ENCODE measurements around the gene KLRC4.
"Not testable (repeated sequence)": the region's sequence is repeated elsewhere in the genome, so short reads cannot be mapped to it uniquely, and the experiment has no call there.

Gene KLRC4

DNA sequence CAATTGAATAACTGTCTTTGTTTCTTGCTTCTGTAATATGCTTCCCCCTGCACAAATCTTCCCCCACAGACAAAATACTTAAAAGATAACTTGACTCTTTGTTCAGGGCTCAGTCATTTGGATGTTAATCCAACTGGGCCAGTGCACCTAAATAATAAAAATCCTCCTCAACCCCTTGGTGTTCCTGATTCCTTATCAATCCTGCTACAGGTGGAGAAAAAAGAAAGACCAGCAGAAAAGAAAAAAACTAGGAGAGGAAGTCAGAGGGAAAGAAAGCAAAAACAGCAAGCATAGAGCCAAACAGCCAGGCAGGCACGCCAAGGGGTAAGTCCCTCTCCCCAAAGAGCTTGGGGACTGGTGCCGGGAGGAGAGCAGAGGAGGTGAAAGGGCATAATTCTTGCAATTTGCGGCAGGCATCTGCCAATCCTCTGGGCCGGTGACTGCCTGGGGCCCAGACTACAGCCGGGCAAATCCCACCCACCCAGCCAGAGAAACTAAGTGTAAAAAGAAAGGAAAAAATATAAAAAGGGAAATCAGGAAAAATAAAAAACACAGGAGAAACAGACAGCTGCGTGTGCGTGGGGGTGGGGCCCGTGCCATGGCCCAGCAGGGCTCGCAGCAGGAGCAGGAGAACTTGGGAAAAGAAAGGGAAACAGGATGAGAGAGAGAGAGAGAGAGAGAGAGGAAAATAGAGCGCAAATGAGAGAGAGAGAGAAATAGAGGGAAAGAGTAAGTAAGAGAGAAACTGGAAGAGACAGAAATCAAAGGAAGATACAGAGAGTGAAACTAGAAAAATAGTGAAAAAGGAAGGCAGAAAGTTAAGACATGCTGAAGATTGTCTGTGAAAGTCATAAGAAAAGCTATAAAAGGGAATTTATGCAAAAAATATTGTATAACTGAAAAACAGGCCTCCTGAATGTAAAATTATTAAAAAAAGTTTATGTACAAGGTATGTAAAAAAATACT, 41.1 kb downstream of the KLRC4 start:
- DNase-seq (ENCODE audit: low read depth in 1 of 2, low spot score in 1 of 2), result no peak

- not testable (repeated sequence) for DNase-seq (ENCODE audit: low read depth in 1 of 2, low spot score in 1 of 2)
Measured at GRCh38 chr12:10367714-10368113, 41.8 kb downstream of the KLRC4 start.

GRCh38 chr12:10366875-10367274, 42.7 kb downstream of the KLRC4 start:
- no peak for DNase-seq (ENCODE audit: low read depth in 1 of 2, low spot score in 1 of 2)

DNA sequence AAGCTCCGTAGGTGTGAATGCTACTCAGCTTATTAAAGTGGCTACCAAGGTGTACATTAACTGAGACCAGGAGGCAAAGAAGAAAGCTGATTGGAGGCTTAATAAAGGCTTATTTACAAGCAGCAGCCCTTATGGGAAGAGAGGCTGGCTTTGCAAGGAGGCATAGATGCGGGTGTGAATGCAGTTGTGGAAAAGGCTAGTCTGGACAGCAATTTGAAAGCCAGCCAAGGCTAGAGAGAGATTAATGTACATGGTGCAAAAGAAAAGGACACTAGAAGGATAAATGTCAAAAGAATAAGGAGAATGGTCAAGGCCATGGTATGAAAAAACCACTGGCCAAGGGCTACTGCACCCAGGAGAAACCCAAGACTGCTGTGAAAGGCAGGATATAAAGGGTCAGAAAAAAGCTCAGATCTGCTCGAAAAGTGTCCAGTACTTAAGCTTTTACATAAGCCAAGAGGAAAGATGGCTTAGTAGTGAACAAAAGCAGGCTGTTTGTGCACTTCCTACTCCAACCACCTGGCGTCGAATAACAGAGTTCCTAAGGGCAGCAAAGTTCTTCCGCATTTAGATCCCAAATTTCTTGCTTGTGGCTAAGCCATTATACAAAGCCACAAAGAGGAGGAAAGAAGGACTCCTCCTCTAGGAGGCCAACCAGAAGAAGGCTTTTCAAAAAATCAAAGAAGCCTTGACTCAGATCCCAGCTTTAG, 43.7 kb downstream of the KLRC4 start:
- DNase-seq (ENCODE audit: low read depth in 1 of 2, low spot score in 1 of 2), result no peak

DNA sequence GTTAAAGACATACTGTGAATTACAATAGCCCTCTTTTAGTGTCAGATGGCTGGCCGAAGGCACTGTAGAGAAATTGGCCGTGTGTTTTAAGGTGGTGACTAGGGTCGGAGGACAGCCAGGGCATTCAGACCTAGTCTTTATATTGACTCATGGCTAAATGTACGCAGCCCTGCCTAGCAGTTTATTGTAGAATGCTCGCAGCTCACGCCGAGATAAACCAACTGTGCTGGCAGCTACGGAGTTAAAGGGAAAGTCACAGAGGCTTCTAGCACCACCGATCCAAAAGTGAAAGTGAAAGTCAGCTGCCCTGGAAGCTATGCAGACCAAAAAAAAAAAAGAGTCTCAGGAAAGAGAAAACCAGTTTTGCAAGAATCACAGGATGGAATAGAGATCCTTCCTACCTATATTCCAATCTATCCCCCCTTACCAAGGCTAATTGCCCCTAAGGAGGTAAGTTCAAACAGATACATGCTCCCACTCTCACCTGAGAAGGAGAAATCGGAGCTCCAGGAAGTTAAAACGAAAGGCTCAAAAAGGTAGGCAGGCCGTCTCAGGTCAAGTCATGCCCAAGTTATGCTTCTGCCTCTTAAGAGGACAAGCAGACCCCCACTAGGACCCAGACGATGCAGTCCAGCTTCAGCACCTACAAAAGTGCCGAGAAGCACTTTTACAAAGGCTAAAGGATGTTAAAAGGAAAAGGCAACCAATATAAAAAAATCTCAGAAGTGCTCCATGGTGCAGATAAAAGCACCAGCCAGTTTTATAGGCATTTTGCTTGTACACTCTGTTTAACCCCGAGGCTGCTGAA, 44.5 kb downstream of the KLRC4 start:
- no peak for DNase-seq (ENCODE audit: low read depth in 1 of 2, low spot score in 1 of 2)

DNA sequence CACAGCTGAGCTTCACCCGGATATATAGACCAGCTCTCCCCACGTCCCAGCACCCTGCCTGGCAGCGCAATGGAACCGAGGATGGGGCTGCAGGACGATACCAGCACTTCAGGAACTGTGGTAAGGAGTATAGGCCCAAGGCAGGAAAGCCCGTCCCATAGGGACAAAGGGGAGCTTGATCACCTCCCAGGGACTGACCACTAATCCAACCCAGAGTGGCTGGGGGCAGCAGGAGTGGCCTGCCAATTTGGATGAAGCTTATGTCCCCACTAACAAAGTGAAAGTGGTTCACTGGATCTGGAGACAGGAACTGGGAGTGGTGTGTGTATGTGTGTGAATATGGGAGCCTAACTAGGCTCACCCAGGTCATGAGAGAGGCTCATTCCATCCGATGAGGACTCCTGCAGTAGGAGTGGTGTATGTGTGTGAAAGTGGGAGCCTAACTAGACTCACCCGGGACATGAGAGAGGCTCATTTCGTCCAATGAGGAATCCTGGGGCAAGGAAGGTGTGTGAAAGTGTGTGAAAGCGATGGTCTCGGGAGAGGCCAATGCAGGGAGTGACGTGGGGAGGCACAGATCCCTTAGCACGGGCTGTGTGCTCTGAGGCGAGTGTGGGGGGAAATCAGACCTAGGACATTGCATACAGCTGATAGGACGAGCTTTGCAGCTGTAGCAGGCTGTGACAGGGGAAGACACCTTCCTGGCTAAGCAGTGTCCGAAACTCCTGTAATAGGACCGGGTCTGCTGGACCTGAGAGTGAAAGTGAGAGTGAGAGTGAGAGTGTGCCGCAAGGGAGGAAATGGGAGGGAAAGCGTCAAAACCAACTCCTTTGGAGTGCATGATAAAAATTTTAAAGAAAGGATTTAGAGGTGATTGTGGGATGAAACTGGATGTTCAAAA, 45.4 kb downstream of the KLRC4 start:
- no peak for DNase-seq (ENCODE audit: low read depth in 1 of 2, low spot score in 1 of 2)

DNA sequence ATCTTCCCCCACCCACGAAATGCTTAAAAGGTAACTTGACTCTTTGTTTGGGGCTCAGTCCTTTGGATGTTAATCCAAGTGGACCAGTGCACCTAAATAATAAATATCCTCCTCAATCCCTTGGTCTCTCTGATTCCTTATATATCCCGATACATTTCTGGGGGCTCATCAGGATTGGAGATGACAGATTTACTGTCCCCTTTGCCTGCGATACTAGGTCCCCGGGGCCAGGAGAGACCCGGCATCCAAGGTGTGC, 46.0 kb downstream of the KLRC4 start:
- no peak for DNase-seq (ENCODE audit: low read depth in 1 of 2, low spot score in 1 of 2)

GRCh38 chr12:10362828-10363657, 46.5 kb downstream of the KLRC4 start:
- no peak for DNase-seq (ENCODE audit: low read depth in 1 of 2, low spot score in 1 of 2)

- no peak for DNase-seq (ENCODE audit: low read depth in 1 of 2, low spot score in 1 of 2)
Measured at GRCh38 chr12:10362325-10362724, 47.2 kb downstream of the KLRC4 start.

DNA sequence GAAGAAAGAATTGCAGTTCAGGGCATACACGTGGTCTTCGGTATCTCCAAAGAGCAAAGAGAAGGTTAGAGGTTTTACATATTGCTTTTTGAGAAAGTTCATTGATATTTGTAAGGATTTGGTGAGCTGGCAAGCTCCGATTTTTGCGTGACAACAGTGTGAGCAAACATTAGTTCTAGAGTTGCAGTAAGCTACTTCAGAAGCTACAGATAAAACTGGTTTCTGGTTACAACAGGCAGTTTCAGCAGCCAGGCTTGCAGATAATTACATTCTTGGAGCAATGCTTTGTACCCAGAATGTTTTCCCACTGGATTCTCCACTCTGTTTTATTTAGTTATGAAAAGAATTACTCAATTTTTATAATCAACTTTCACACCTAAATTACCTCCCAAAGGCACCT, 47.9 kb downstream of the KLRC4 start:
- no peak for DNase-seq (ENCODE audit: low read depth in 1 of 2, low spot score in 1 of 2)

DNA sequence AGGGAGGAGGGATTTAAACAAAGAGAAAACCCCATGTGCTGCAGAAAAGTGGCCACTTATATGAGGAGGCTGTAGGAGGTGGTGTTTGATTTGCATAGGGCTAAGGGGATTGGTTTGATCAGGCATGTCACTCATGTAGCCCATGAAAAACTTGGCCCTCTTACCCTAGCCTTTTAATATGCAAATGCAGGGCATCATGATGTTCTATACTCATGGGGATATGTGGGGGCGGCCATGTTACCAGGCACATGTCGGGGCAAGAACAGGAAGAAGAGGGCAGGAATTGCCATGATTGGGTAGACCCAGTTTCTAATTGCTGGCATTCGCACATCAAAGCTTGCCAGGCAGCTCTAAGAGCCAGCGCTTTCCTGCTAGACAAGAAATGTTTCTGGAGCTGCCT, 48.5 kb downstream of the KLRC4 start:
- no peak for DNase-seq (ENCODE audit: low read depth in 1 of 2, low spot score in 1 of 2)

DNA sequence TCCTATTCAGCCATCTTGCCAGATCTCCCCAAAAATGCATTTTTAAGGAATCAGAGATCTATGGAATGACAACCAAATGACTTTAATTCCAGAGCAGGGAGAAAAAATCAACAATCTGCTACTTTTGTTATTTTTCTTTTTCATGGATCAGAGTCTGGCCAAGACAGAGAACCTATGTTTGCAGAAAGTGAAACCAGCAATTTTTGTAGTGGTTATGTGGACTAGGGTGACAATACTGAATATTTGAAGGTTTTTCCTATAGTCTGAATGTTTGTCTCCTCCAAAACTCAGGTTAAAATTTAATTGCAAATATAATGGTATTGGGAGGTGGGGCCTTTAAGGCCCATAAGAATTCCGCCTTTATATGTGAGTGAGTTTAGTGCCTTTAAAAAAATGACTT, 50.6 kb downstream of the KLRC4 start:
- DNase-seq (ENCODE audit: low read depth in 1 of 2, low spot score in 1 of 2), result no peak

DNA sequence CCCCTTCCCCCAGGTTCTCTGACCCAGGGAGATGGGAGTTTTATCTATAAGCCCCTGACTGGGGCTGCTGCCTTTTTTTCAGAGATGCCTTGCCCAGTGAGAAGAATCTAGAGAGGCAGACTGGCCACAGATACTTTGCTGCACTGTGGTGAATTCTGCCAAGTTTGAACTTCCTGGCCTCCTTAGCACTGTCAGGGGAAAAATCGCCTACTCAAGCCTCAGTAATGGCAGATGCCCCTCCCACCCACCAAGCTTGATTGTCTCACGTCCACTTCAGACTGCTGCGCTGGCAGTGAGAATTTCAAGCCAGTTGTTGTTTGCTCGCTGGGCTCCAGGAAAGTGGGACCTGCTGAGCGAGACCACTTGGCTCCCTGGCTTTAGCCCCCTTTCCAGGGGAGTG, 51.4 kb downstream of the KLRC4 start:
- DNase-seq (ENCODE audit: low read depth in 1 of 2, low spot score in 1 of 2), result no peak

Data from activated T-helper 1 cell treated with anti-CD3 and anti-CD28 coated beads, Interleukin-2, amount 50 U/mL, for 16 hours (primary cell).